A549 (cell line): Measurements from ENCODE around the gene SHD. TPM values are rescaled to one million over a fixed set of nuclear protein-coding genes. Genes with fewer than 3 reads are reported as not detected.
"Not testable (repeated sequence)": the region's sequence is repeated elsewhere in the genome, so short reads cannot be mapped to it uniquely, and the experiment has no call there.

ENCODE experiments used
- ATAC-seq, 2 experiments: fragments of 200-7000 bp in 1 of 2; fragments of >200 bp in 1 of 2; cut with Nextera tagmentation in 1 of 2; cut with Tn5 transposase in 1 of 2; 3 replicates each; pipeline versions ENCODE4 v1.8.0 to v1.9.1; 2018 to 2020; ENCODE audit warnings: mild to moderate bottlenecking in 1 of 2, moderate library complexity in 1 of 2
- CTCF ChIA-PET: fragments of 300-600 bp; sonication (Branson Sonifier 250); formaldehyde crosslinking; extraction: SDS; loops from one replicate; lab custom pipeline; 2021; ENCODE audit warnings: antibody characterized with exemption, inconsistent platforms; lab: Yijun Ruan, JAX
- POLR2A ChIA-PET: fragments of 350-600 bp; formaldehyde crosslinking; extraction: SDS; loops from one replicate; lab custom pipeline; 2021; ENCODE audit warnings: antibody characterized with exemption, inconsistent platforms; lab: Yijun Ruan, JAX
- DNase-seq, 2 experiments: peaks; one replicate each; pipeline versions ENCODE4 v3.0.0 to v3.0.0-alpha.2; 2011 to 2016; ENCODE audit warnings: low read depth in 1 of 2, low spot score in 1 of 2
- FAIRE-seq: peaks from 2 replicates; lab custom pipeline; 2011; peaks lifted over from hg19 to GRCh38; lab: Jason Lieb, UNC
- H3K27ac ChIP-seq, 2 experiments: fragments of >200 bp; sonication (Bioruptor Twin); formaldehyde crosslinking; 3 replicates each; pipeline ENCODE4 v1.5.1; 2016 to 2017
- H3K4me1 ChIP-seq: fragments of >200 bp; sonication (Bioruptor Twin); formaldehyde crosslinking; 3 replicates; pipeline ENCODE4 v1.6.1; 2016
- H3K4me2 ChIP-seq: fragments of >200 bp; sonication (Bioruptor Twin); formaldehyde crosslinking; 3 replicates; pipeline ENCODE4 v1.6.1; 2016
- H3K4me3 ChIP-seq: fragments of >200 bp; sonication (Bioruptor Twin); formaldehyde crosslinking; 3 replicates; pipeline ENCODE4 v1.5.1; 2016
- H3K9me3 ChIP-seq: fragments of >200 bp; sonication (Bioruptor Twin); formaldehyde crosslinking; 3 replicates; pipeline ENCODE4 v1.6.1; 2016
- ATOH8 ChIP-seq: fragments of 250-450 bp; sonication (Bioruptor Pico); IDR thresholded peaks from 2 replicates; pipeline ENCODE4 v1.5.0; 2020; ENCODE audit warnings: low read depth, mild to moderate bottlenecking, moderate library complexity
- BCL3 ChIP-seq: fragments of >200 bp; sonication (Bioruptor Twin); formaldehyde crosslinking; IDR thresholded peaks from 3 replicates; pipeline ENCODE4 v1.6.1; 2016
- BHLHE40 ChIP-seq: IDR thresholded peaks from 2 replicates; pipeline ENCODE4 v1.6.1; 2012; ENCODE audit warnings: low read depth, low read length, inconsistent platforms
- CEBPB ChIP-seq, 2 experiments: fragments of >200 bp in 1 of 2; sonication (Bioruptor Twin) in 1 of 2; formaldehyde crosslinking in 1 of 2; IDR thresholded peaks; 2 replicates each; pipeline ENCODE4 v1.6.1; 2012 to 2016
- E2F6 ChIP-seq: IDR thresholded peaks from 2 replicates; pipeline ENCODE4 v1.6.1; 2012; ENCODE audit warnings: low read depth, borderline replicate concordance
- EHF ChIP-seq: fragments of 250-450 bp; sonication (Bioruptor Pico); IDR thresholded peaks from 2 replicates; pipeline ENCODE4 v1.5.0; 2020; ENCODE audit warnings: mild to moderate bottlenecking
- FOSL2 ChIP-seq, 2 experiments: fragments of 450-650 bp in 1 of 2; fragments of >200 bp in 1 of 2; sonication (Bioruptor Twin) in 1 of 2; formaldehyde crosslinking; IDR thresholded peaks; 2 replicates each; pipeline versions ENCODE4 v1.5.0 to v1.6.1; 2016 to 2020; ENCODE audit warnings: mild to moderate bottlenecking in 1 of 2, moderate library complexity in 1 of 2
- HEYL ChIP-seq: fragments of 250-450 bp; sonication (Bioruptor Pico); IDR thresholded peaks from 2 replicates; pipeline ENCODE4 v1.8.0; 2021; ENCODE audit warnings: mild to moderate bottlenecking, moderate library complexity
- HOXA7 ChIP-seq: fragments of 250-450 bp; sonication (Bioruptor Pico); IDR thresholded peaks from 2 replicates; pipeline ENCODE4 v1.5.0; 2020; ENCODE audit warnings: mild to moderate bottlenecking, moderate library complexity
- JUN ChIP-seq, 2 experiments: fragments of >200 bp; sonication (Bioruptor Twin); formaldehyde crosslinking; IDR thresholded peaks; 2 replicates in 1 of 2; 3 replicates in 1 of 2; pipeline ENCODE4 v1.6.1; 2016 to 2017
- KDM1A ChIP-seq: fragments of 200-600 bp; sonication (generic); IDR thresholded peaks from 2 replicates; pipeline ENCODE4 v1.6.1; 2016; ENCODE audit warnings: low read depth, mild to moderate bottlenecking
- MAZ ChIP-seq: fragments of 150-350 bp; IDR thresholded peaks from 2 replicates; pipeline ENCODE4 v1.6.1; 2014; ENCODE audit warnings: antibody characterized with exemption, low read depth, low read length, borderline replicate concordance
- MYC ChIP-seq: IDR thresholded peaks from 2 replicates; pipeline ENCODE4 v1.6.1; 2012; ENCODE audit warnings: mild to moderate bottlenecking, inconsistent platforms, low read length, improper control_type of control experiment, borderline replicate concordance
- RAD21 ChIP-seq, 2 experiments: fragments of >200 bp in 1 of 2; sonication (Bioruptor Twin) in 1 of 2; formaldehyde crosslinking in 1 of 2; IDR thresholded peaks in 1 of 2; conservative IDR thresholded peaks in 1 of 2; 2 replicates in 1 of 2; 3 replicates in 1 of 2; pipeline ENCODE4 v1.6.1; 2012 to 2018; ENCODE audit warnings: inconsistent platforms in 1 of 2
- RARB ChIP-seq: fragments of 250-450 bp; sonication (Bioruptor Pico); IDR thresholded peaks from 2 replicates; pipeline ENCODE4 v1.8.0; 2021; ENCODE audit warnings: mild to moderate bottlenecking, moderate library complexity
- RCOR1 ChIP-seq: fragments of 150-350 bp; IDR thresholded peaks from 2 replicates; pipeline ENCODE4 v1.6.1; 2014; ENCODE audit warnings: antibody characterized with exemption, low read length, low read depth
- RFX5 ChIP-seq: fragments of 450-650 bp; IDR thresholded peaks from 2 replicates; pipeline ENCODE4 v1.7.1; 2014; ENCODE audit warnings: antibody characterized with exemption, mild to moderate bottlenecking, moderate library complexity
- SMC3 ChIP-seq: fragments of >200 bp; sonication (Bioruptor Twin); formaldehyde crosslinking; IDR thresholded peaks from 3 replicates; pipeline ENCODE4 v1.6.1; 2018; ENCODE audit warnings: inconsistent platforms
- ZFP36 ChIP-seq: fragments of 450-650 bp; IDR thresholded peaks from 2 replicates; pipeline ENCODE4 v1.6.1; 2014; ENCODE audit warnings: borderline replicate concordance; ENCODE audit not compliant: partially characterized antibody
- ZNF302 ChIP-seq: fragments of 250-450 bp; sonication (Bioruptor Pico); IDR thresholded peaks from 2 replicates; pipeline ENCODE4 v1.9.0; 2021; ENCODE audit warnings: inconsistent platforms, mild to moderate bottlenecking, moderate library complexity
- WGBS: methylation state at CpG from one replicate; pipeline ENCODE4 v1.1.6; 2017; ENCODE audit errors: missing lambda C conversion rate; 5-methylcytosine and 5-hydroxymethylcytosine counted together
- polyA plus RNA-seq, 4 experiments: library from polyadenylated mRNA; depleted of rRNA in 3 of 4; stranded (reverse); fragments of >200 nt; fragmentation: RNase III in 1 of 4; extraction: RNeasy Plus Mini Kit Qiagen cat#74134 plus additional on column Dnase treatment in 1 of 4; gene quantifications; 2 replicates in 3 of 4; 3 replicates in 1 of 4; pipeline ENCODE4 v1.2.3, GENCODE V29; 2011 to 2017
- TF ChIP-seq, protein P1 (sequence below): fragments of 150-350 bp; IDR thresholded peaks from 2 replicates; pipeline ENCODE4 v1.6.1; 2014; ENCODE audit warnings: low read depth, mild to moderate bottlenecking, low read length
- TF ChIP-seq, protein P2 (sequence below): fragments of >200 bp; sonication (Bioruptor Twin); formaldehyde crosslinking; IDR thresholded peaks from 3 replicates; pipeline ENCODE4 v1.5.1; 2016

The SHD gene
- polyA plus RNA-seq, 2 of the 4 experiments (the other 2 are of a cell fraction): 0.08 TPM; not detected in 1

DNA sequence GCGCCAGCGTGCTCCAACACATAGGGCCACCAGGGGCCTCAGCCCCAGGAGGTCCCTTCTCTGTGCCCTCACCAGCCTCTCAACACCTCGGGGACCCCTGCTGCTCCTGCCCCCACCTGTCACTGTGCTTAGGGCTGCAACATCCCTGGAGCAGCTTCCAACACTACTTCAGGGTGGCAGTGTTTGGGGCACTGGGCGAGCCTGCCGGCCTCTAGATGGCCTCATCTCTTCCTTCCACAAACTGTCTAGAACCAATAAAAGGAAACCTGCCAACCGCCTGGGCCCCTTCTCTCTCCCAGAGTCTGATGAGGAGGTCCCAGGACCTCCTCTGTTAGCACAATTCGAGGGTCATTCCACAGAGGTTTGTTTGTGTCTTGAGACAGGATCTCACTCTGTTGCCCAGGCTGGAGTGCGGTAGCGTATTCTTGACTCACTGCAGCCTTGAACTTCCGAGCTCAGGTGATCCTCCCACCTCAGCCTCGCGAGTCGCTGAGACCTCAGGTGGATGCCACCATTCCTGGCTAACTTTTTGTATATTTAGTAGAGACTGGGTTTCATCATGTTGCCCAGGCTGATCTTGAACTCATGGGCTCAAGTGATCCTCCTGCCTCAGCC lies 10.1 kb upstream of the SHD start:
- TF ChIP-seq ATOH8 (CRISPR knock-in tag) (no peak), SMC3 (no peak), EHF (CRISPR knock-in tag) (no peak), JUN (IDR thresholded peaks at IDR 0.05) (no peak), MAZ (no peak)
- TF ChIP-seq, protein P1, sequence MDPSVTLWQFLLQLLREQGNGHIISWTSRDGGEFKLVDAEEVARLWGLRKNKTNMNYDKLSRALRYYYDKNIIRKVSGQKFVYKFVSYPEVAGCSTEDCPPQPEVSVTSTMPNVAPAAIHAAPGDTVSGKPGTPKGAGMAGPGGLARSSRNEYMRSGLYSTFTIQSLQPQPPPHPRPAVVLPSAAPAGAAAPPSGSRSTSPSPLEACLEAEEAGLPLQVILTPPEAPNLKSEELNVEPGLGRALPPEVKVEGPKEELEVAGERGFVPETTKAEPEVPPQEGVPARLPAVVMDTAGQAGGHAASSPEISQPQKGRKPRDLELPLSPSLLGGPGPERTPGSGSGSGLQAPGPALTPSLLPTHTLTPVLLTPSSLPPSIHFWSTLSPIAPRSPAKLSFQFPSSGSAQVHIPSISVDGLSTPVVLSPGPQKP: no peak
- TF ChIP-seq, protein P2, sequence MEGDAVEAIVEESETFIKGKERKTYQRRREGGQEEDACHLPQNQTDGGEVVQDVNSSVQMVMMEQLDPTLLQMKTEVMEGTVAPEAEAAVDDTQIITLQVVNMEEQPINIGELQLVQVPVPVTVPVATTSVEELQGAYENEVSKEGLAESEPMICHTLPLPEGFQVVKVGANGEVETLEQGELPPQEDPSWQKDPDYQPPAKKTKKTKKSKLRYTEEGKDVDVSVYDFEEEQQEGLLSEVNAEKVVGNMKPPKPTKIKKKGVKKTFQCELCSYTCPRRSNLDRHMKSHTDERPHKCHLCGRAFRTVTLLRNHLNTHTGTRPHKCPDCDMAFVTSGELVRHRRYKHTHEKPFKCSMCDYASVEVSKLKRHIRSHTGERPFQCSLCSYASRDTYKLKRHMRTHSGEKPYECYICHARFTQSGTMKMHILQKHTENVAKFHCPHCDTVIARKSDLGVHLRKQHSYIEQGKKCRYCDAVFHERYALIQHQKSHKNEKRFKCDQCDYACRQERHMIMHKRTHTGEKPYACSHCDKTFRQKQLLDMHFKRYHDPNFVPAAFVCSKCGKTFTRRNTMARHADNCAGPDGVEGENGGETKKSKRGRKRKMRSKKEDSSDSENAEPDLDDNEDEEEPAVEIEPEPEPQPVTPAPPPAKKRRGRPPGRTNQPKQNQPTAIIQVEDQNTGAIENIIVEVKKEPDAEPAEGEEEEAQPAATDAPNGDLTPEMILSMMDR: no peak
- Histone ChIP-seq H3K4me1 (no peaks in the 10 kb centered on the region), H3K4me3 (no peak overlapping the region), H3K27ac (no peak overlapping the region), H3K9me3 (no peaks in the 10 kb centered on the region), H3K4me2 (no peak overlapping the region)
- ATAC-seq: 0 out of 6 replicates have a peak, but pooled peaks of 1 of the 2 experiments have one; percentile 15
- no peak for FAIRE-seq
- 79% methylated on average over 10 of the region's 13 CpGs for WGBS
- ChIA-PET CTCF (interaction anchor here (0.7 to 5.5 kb wide), 9 partner anchors 8 to 180 kb away, joined by 3 to 47 read pairs (median 5); partner anchors contain the start of gene YJU2), POLR2A (no interaction called here)
- DNase-seq: no peak

- ChIA-PET POLR2A (no interaction called here), CTCF (interaction anchor here (0.6 to 1.5 kb wide), 2 partner anchors 75 to 252 kb away, joined by 3 read pairs; no protein-coding TSS in a partner anchor)
- FAIRE-seq (no peak), ATAC-seq (0 out of 6 replicates have a peak, but pooled peaks of 1 of the 2 experiments have one; percentile 20), DNase-seq (no peak)
- no peak overlapping the region for H3K4me2 ChIP-seq
- no peaks in the 10 kb centered on the region for H3K4me1 ChIP-seq
- H3K4me3 ChIP-seq: no peak overlapping the region
- no peak for TF ChIP-seq KDM1A
- H3K27ac ChIP-seq: no peak overlapping the region
- 90% methylated on average over 3 of the region's 10 CpGs for WGBS
- no peaks in the 10 kb centered on the region for H3K9me3 ChIP-seq
Measured at GRCh38 chr19:4272894-4273293, 6.2 kb upstream of the SHD start.

DNA sequence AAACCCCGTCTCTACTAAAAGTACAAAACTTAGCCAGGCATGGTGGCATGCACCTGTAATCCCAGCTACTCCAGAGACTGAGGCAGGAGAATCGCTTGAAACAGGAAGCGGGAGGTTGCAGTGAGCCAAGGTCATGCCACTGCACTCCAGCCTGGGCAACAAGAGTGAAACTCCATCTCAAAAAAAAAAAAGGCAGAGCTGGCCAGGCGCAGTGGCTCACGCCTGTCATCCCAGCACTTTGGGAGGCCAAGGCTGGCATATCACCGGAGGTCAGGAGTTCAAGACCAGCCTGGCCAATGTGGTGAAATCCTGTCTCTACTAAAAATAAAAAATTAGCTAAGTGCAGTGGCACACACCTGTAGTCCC lies 4.8 kb upstream of the SHD start:
- CTCF ChIA-PET: interaction anchor here (0.6 to 5.0 kb wide), 2 partner anchors 7 to 251 kb away, joined by 5 to 35 read pairs; no protein-coding TSS in a partner anchor
- H3K4me1 ChIP-seq, DNase-seq, H3K27ac ChIP-seq, FAIRE-seq, H3K4me3 ChIP-seq, H3K9me3 ChIP-seq, H3K4me2 ChIP-seq, ATAC-seq: not testable (repeated sequence)
- WGBS: 92% methylated on average over 4 of the region's 6 CpGs
- POLR2A ChIA-PET: interaction anchor here (0.7 kb wide), 1 partner anchor 256 kb away, joined by 4 read pairs; no protein-coding TSS in a partner anchor

DNA sequence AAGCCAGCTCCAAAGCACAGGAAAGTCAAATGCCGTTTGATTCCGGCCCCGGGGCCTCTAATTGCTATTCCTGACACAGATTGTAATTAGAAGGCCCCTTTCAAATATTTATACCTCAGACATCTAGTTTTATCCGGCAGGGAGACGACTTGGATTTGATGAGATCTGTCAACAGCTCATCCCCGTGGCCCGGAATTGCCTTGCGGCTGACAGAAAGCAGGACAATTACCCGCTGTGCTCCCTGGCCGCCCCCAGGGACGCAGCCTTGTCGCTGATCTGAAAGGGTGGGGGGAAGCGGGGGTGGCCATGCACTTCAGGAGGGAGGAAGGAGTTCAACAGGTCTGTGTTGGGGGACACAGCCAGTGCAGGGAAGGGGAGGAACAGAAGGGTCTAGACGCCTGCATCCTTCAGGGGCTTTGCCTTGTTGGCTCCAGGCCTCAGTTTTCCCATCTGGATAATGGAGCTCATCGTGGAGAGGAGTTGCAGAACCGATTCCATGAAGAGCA lies 1.8 kb upstream of the SHD start:
- CTCF ChIA-PET: interaction anchor here (1.3 to 5.0 kb wide), 2 partner anchors 10 to 75 kb away, joined by 8 to 35 read pairs; no protein-coding TSS in a partner anchor
- no peak for ATAC-seq
- POLR2A ChIA-PET: no interaction called here
- H3K4me2 ChIP-seq: no peak overlapping the region
- H3K4me3 ChIP-seq: no peak overlapping the region
- WGBS: 55% methylated on average over 15 of the region's 16 CpGs
- peaks cover 2% of the 10 kb centered on the region; the same call in 1 of the 3 replicates for H3K4me1 ChIP-seq
- H3K9me3 ChIP-seq: no peaks in the 10 kb centered on the region
- DNase-seq: no peak
- H3K27ac ChIP-seq: no peak overlapping the region
- no peak for FAIRE-seq
- no peak for TF ChIP-seq RFX5
- TF ChIP-seq HOXA7 (CRISPR knock-in tag): no peak
- no peak for TF ChIP-seq ZFP36
- no peak for TF ChIP-seq FOSL2 (IDR thresholded peaks at IDR 0.05)
- no peak for TF ChIP-seq FOSL2 (CRISPR knock-in tag; IDR thresholded peaks at IDR 0.05)
- TF ChIP-seq BHLHE40: no peak
- TF ChIP-seq ZNF302 (CRISPR knock-in tag): no peak
- no peak for TF ChIP-seq RAD21 (conservative IDR thresholded peaks at IDR 0.05 in 1 of 2, IDR thresholded peaks at IDR 0.05 in 1 of 2)
- no peak for TF ChIP-seq RARB (CRISPR knock-in tag)
- TF ChIP-seq RCOR1: no peak
- TF ChIP-seq BCL3: no peak
- TF ChIP-seq MYC: no peak
- no peak for TF ChIP-seq E2F6
- no peak for TF ChIP-seq HEYL (CRISPR knock-in tag)
- TF ChIP-seq CEBPB (IDR thresholded peaks at IDR 0.05): no peak
